ENCODE measurements around the gene FLAD1.
"Not testable (repeated sequence)": the region's sequence is repeated elsewhere in the genome, so short reads cannot be mapped to it uniquely, and the experiment has no call there.

Gene FLAD1

DNA sequence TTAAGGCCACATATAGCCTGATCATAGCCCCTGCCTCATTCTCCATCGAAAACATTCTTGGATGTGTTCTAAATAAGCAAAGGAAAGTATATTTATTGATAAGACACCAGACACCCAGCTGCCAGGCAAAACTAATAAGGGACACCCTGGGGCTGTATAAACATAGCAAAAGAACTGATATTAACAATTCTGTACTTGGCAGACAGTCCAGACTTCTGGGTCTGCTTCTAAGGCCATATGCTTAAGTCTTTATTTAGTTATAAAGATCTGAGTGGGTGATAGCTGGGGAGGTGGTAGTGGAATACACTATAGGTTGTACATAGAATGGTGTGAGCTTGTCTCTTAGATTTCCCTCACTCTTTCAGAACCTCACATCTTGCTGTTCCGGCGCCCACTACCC lies 4.8 kb upstream of the FLAD1 start:
- TF ChIP-seq, protein P1, sequence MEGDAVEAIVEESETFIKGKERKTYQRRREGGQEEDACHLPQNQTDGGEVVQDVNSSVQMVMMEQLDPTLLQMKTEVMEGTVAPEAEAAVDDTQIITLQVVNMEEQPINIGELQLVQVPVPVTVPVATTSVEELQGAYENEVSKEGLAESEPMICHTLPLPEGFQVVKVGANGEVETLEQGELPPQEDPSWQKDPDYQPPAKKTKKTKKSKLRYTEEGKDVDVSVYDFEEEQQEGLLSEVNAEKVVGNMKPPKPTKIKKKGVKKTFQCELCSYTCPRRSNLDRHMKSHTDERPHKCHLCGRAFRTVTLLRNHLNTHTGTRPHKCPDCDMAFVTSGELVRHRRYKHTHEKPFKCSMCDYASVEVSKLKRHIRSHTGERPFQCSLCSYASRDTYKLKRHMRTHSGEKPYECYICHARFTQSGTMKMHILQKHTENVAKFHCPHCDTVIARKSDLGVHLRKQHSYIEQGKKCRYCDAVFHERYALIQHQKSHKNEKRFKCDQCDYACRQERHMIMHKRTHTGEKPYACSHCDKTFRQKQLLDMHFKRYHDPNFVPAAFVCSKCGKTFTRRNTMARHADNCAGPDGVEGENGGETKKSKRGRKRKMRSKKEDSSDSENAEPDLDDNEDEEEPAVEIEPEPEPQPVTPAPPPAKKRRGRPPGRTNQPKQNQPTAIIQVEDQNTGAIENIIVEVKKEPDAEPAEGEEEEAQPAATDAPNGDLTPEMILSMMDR (IDR thresholded peaks at IDR 0.05; ENCODE audit: insufficient read depth, low read length, poor library complexity, severe bottlenecking): no peak
- DNase-seq (ENCODE audit: extremely low read depth, insufficient read length): no peak
- no peaks in the 10 kb centered on the region for H3K27me3 ChIP-seq (replicated peaks; ENCODE audit: control insufficient read depth, insufficient read depth, low read length)
- no peak overlapping the region for H3K4me3 ChIP-seq (replicated peaks; ENCODE audit: low read depth, low read length)
- no peaks in the 10 kb centered on the region; the same call in 1 of the 2 replicates for H3K36me3 ChIP-seq (ENCODE audit: control insufficient read depth, insufficient read depth, low read length)

DNA sequence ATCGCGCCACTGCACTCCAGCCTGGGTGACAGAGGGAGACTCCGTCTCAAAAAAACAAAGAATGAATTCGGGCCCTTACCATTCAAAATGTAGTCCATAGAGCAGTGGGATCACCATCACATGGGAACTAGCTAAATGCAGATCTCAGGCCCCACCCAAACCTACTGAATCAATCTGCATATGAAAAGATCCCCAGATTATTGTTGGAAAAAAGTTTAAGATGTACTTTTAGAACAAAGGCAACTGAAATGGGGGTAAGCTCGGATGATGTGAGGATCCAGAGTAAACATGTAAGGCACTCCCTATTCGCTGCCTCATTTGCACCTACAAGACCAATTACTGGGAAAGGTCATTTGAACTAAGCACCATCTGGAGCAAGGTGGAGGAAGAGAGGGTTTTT lies 803 bp upstream of the FLAD1 start:
- H3K36me3 ChIP-seq (ENCODE audit: control insufficient read depth, insufficient read depth, low read length): no peaks in the 10 kb centered on the region; the same call in none of the 2 replicates
- H3K27me3 ChIP-seq (replicated peaks; ENCODE audit: control insufficient read depth, insufficient read depth, low read length): no peaks in the 10 kb centered on the region
- H3K4me3 ChIP-seq (replicated peaks; ENCODE audit: low read depth, low read length): peak overlapping the region; percentile 43
- TF ChIP-seq, protein P1 (IDR thresholded peaks at IDR 0.05; ENCODE audit: insufficient read depth, low read length, poor library complexity, severe bottlenecking): no peak
- no peak for DNase-seq (ENCODE audit: extremely low read depth, insufficient read length)

DNA sequence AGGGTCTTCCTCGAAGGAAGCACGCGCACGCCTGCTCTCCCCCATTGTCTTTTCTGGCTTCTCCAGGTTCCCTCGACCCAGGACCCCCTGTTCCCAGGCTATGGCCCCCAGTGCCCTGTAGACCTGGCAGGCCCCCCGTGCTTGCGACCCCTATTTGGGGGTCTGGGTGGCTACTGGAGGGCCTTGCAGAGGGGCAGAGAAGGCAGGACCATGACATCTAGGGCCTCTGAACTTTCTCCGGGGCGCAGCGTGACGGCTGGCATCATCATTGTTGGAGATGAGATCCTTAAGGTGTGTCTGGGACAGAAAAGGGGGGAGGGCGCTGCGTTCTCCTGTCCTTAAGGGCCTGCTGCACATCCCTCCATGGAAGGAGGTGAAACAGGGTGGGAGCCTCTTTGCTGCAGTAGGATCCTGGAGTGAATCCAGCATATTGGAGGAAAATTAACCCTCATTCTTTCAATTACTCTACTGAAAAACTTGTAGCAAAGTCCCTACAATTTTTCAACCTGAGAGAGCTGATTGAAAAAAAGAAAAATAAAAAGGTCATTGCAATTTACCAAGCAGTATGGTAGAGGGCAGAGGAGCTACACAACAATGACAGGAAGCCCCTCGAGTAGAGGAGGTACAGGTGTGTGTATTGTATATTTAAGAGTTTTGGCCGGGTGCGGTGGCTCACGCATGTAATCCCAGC lies 777 bp downstream of the FLAD1 start:
- no peaks in the 10 kb centered on the region for H3K27me3 ChIP-seq (replicated peaks; ENCODE audit: control insufficient read depth, insufficient read depth, low read length)
- H3K36me3 ChIP-seq (ENCODE audit: control insufficient read depth, insufficient read depth, low read length): peaks cover 9% of the 10 kb centered on the region
- H3K4me3 ChIP-seq (replicated peaks; ENCODE audit: low read depth, low read length): peak overlapping the region; percentile 70
- DNase-seq (ENCODE audit: extremely low read depth, insufficient read length): no peak
- TF ChIP-seq, protein P1 (IDR thresholded peaks at IDR 0.05; ENCODE audit: insufficient read depth, low read length, poor library complexity, severe bottlenecking): no peak

DNA sequence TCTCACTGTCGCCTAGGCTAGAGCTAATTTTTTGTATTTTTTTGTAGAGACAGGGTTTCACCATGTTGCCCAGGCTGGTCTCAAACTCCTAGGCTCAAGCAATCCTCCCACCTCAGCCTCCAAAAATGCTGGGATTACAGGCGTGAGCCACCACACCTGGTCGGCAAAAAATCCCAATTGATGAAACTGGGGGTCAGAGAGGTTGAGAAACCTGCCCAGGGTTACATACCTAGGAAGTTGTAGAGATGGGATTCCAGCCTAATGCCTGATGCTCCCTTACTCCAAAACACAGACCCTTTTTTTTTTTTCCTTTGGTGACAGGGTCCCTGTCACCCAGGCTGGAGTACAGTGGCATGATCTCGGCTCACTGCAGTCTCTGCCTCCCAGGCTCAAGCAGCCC lies 3.6 kb downstream of the FLAD1 start:
- not testable (repeated sequence) for DNase-seq (ENCODE audit: extremely low read depth, insufficient read length); H3K4me3 ChIP-seq (replicated peaks; ENCODE audit: low read depth, low read length); H3K27me3 ChIP-seq (replicated peaks; ENCODE audit: control insufficient read depth, insufficient read depth, low read length)
- H3K36me3 ChIP-seq (ENCODE audit: control insufficient read depth, insufficient read depth, low read length): peaks cover 22% of the 10 kb centered on the region

DNA sequence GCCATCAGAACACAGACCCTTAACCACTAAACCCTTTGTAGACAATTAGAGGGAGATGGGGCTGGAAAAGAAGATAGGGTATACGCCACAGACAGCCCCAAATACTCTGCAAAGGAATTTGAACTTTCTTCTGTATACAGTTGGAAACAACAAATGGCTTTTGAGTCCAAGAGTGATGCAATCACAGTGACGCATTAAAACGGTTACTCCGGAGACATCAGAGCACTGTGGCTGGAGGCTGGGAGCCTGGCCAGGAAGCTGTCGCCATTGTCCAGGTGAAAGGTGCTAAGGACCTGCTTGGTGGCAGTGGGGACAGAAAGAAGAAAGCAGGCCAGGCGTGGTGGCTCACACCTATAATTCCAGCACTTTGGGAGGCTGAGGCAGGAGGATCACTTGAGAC lies 4.2 kb downstream of the FLAD1 start:
- H3K36me3 ChIP-seq (ENCODE audit: control insufficient read depth, insufficient read depth, low read length): peaks cover 22% of the 10 kb centered on the region

More for the DNA sequence above, 4.2 kb downstream of the FLAD1 start:
- Histone ChIP-seq H3K27me3 (replicated peaks; ENCODE audit: control insufficient read depth, insufficient read depth, low read length) (no peaks in the 10 kb centered on the region), H3K4me3 (replicated peaks; ENCODE audit: low read depth, low read length) (no peak overlapping the region)
- DNase-seq (ENCODE audit: extremely low read depth, insufficient read length): no peak
- TF ChIP-seq, protein P1 (IDR thresholded peaks at IDR 0.05; ENCODE audit: insufficient read depth, low read length, poor library complexity, severe bottlenecking): no peak

Measured in GM06990 (cell line).